Measurements from ENCODE around the gene SMARCA1.
A peak's percentile ranks its signal among the peaks of the same experiment; 100 is the strongest.
"Not testable (repeated sequence)": the region's sequence is repeated elsewhere in the genome, so short reads cannot be mapped to it uniquely, and the experiment has no call there.

SMARCA1 gene
- total RNA-seq = 0 to 0.39 (median 0) reads per million in 3 donors

- H3K4me3 ChIP-seq (ENCODE audit: insufficient read depth, low read depth, low read length, poor library complexity, severe bottlenecking) = peak within 1 kb of the TSS; percentile 66
- DNase-seq = no peak
- H3K4me1 ChIP-seq (ENCODE audit: control insufficient read depth, insufficient read depth, low read length, poor library complexity, severe bottlenecking) = no peaks in the 10 kb centered on the region
- H3K36me3 ChIP-seq (ENCODE audit: control insufficient read depth, insufficient read depth, low read length) = no peaks in the 10 kb centered on the region
- H3K9me3 ChIP-seq (ENCODE audit: control insufficient read depth, low read length) = no peaks in the 10 kb centered on the region
- no peaks in the 10 kb centered on the region for H3K27me3 ChIP-seq (replicated peaks; ENCODE audit: control insufficient read depth, insufficient read depth, low read length, poor library complexity, severe bottlenecking)
- no peak within 1 kb of the TSS for H3K27ac ChIP-seq (ENCODE audit: insufficient read depth, low read length, poor library complexity, severe bottlenecking)
These were observed at the start of gene SMARCA1 for GRCh38 chrX:129523079-129523911. SMARCA1 (minus strand) TSS chrX:129523490; CDS start chrX:129523370, 120 bp downstream.

- Histone ChIP-seq H3K36me3 (ENCODE audit: control insufficient read depth, insufficient read depth, low read length) (no peaks in the 10 kb centered on the region), H3K4me3 (ENCODE audit: insufficient read depth, low read depth, low read length, poor library complexity, severe bottlenecking) (no peak overlapping the region), H3K4me1 (ENCODE audit: control insufficient read depth, insufficient read depth, low read length, poor library complexity, severe bottlenecking) (no peaks in the 10 kb centered on the region), H3K9me3 (ENCODE audit: control insufficient read depth, low read length) (no peaks in the 10 kb centered on the region), H3K27ac (ENCODE audit: insufficient read depth, low read length, poor library complexity, severe bottlenecking) (no peak overlapping the region), H3K27me3 (replicated peaks; ENCODE audit: control insufficient read depth, insufficient read depth, low read length, poor library complexity, severe bottlenecking) (no peaks in the 10 kb centered on the region)
- DNase-seq = no peak
These were observed 49.1 kb upstream of the SMARCA1 start for GRCh38 chrX:129572422-129572821.

- DNase-seq = no peak
- no peak overlapping the region for H3K4me3 ChIP-seq (ENCODE audit: insufficient read depth, low read depth, low read length, poor library complexity, severe bottlenecking)
- no peaks in the 10 kb centered on the region for H3K36me3 ChIP-seq (ENCODE audit: control insufficient read depth, insufficient read depth, low read length)
These were observed 45.1 kb upstream of the SMARCA1 start for GRCh38 chrX:129568349-129568748.

GRCh38 chrX:129566073-129566472 is 42.8 kb upstream of the SMARCA1 start:
- Histone ChIP-seq H3K9me3 (ENCODE audit: control insufficient read depth, low read length) (no peaks in the 10 kb centered on the region), H3K4me1 (ENCODE audit: control insufficient read depth, insufficient read depth, low read length, poor library complexity, severe bottlenecking) (peaks cover 6% of the 10 kb centered on the region)
- DNase-seq = no peak

More at GRCh38 chrX:129568349-129568748, 45.1 kb upstream of the SMARCA1 start:
- Histone ChIP-seq H3K27me3 (replicated peaks; ENCODE audit: control insufficient read depth, insufficient read depth, low read length, poor library complexity, severe bottlenecking) (no peaks in the 10 kb centered on the region), H3K9me3 (ENCODE audit: control insufficient read depth, low read length) (no peaks in the 10 kb centered on the region), H3K27ac (ENCODE audit: insufficient read depth, low read length, poor library complexity, severe bottlenecking) (no peak overlapping the region), H3K4me1 (ENCODE audit: control insufficient read depth, insufficient read depth, low read length, poor library complexity, severe bottlenecking) (peaks cover 6% of the 10 kb centered on the region)

GRCh38 chrX:129565046-129565650 is 41.9 kb upstream of the SMARCA1 start:
- Histone ChIP-seq H3K36me3 (ENCODE audit: control insufficient read depth, insufficient read depth, low read length) (no peaks in the 10 kb centered on the region), H3K4me3 (ENCODE audit: insufficient read depth, low read depth, low read length, poor library complexity, severe bottlenecking) (no peak overlapping the region), H3K9me3 (ENCODE audit: control insufficient read depth, low read length) (no peaks in the 10 kb centered on the region), H3K27ac (ENCODE audit: insufficient read depth, low read length, poor library complexity, severe bottlenecking) (no peak overlapping the region), H3K4me1 (ENCODE audit: control insufficient read depth, insufficient read depth, low read length, poor library complexity, severe bottlenecking) (peaks cover 6% of the 10 kb centered on the region), H3K27me3 (replicated peaks; ENCODE audit: control insufficient read depth, insufficient read depth, low read length, poor library complexity, severe bottlenecking) (no peaks in the 10 kb centered on the region)
- no peak for DNase-seq

More at GRCh38 chrX:129566073-129566472, 42.8 kb upstream of the SMARCA1 start:
- H3K27me3 ChIP-seq (replicated peaks; ENCODE audit: control insufficient read depth, insufficient read depth, low read length, poor library complexity, severe bottlenecking) = no peaks in the 10 kb centered on the region
- H3K4me3 ChIP-seq (ENCODE audit: insufficient read depth, low read depth, low read length, poor library complexity, severe bottlenecking) = no peak overlapping the region
- no peak overlapping the region for H3K27ac ChIP-seq (ENCODE audit: insufficient read depth, low read length, poor library complexity, severe bottlenecking)
- H3K36me3 ChIP-seq (ENCODE audit: control insufficient read depth, insufficient read depth, low read length) = no peaks in the 10 kb centered on the region

GRCh38 chrX:129564345-129564744 is 41.1 kb upstream of the SMARCA1 start:
- H3K4me3 ChIP-seq (ENCODE audit: insufficient read depth, low read depth, low read length, poor library complexity, severe bottlenecking); DNase-seq; H3K36me3 ChIP-seq (ENCODE audit: control insufficient read depth, insufficient read depth, low read length); H3K4me1 ChIP-seq (ENCODE audit: control insufficient read depth, insufficient read depth, low read length, poor library complexity, severe bottlenecking); H3K9me3 ChIP-seq (ENCODE audit: control insufficient read depth, low read length); H3K27me3 ChIP-seq (replicated peaks; ENCODE audit: control insufficient read depth, insufficient read depth, low read length, poor library complexity, severe bottlenecking); H3K27ac ChIP-seq (ENCODE audit: insufficient read depth, low read length, poor library complexity, severe bottlenecking): not testable (repeated sequence)

- H3K9me3 ChIP-seq (ENCODE audit: control insufficient read depth, low read length) = no peaks in the 10 kb centered on the region
- H3K4me1 ChIP-seq (ENCODE audit: control insufficient read depth, insufficient read depth, low read length, poor library complexity, severe bottlenecking) = peaks cover 6% of the 10 kb centered on the region
- DNase-seq = no peak
- H3K27ac ChIP-seq (ENCODE audit: insufficient read depth, low read length, poor library complexity, severe bottlenecking) = no peak overlapping the region
- no peaks in the 10 kb centered on the region for H3K36me3 ChIP-seq (ENCODE audit: control insufficient read depth, insufficient read depth, low read length)
- no peak overlapping the region for H3K4me3 ChIP-seq (ENCODE audit: insufficient read depth, low read depth, low read length, poor library complexity, severe bottlenecking)
- no peaks in the 10 kb centered on the region for H3K27me3 ChIP-seq (replicated peaks; ENCODE audit: control insufficient read depth, insufficient read depth, low read length, poor library complexity, severe bottlenecking)
These were observed 38.2 kb upstream of the SMARCA1 start for GRCh38 chrX:129561453-129561852.

GRCh38 chrX:129559783-129560182 is 36.5 kb upstream of the SMARCA1 start:
- Histone ChIP-seq H3K36me3 (ENCODE audit: control insufficient read depth, insufficient read depth, low read length) (no peaks in the 10 kb centered on the region), H3K27ac (ENCODE audit: insufficient read depth, low read length, poor library complexity, severe bottlenecking) (no peak overlapping the region), H3K27me3 (replicated peaks; ENCODE audit: control insufficient read depth, insufficient read depth, low read length, poor library complexity, severe bottlenecking) (no peaks in the 10 kb centered on the region), H3K4me3 (ENCODE audit: insufficient read depth, low read depth, low read length, poor library complexity, severe bottlenecking) (no peak overlapping the region), H3K4me1 (ENCODE audit: control insufficient read depth, insufficient read depth, low read length, poor library complexity, severe bottlenecking) (no peaks in the 10 kb centered on the region), H3K9me3 (ENCODE audit: control insufficient read depth, low read length) (no peaks in the 10 kb centered on the region)
- no peak for DNase-seq

GRCh38 chrX:129557844-129558480 is 34.7 kb upstream of the SMARCA1 start:
- no peaks in the 10 kb centered on the region for H3K27me3 ChIP-seq (replicated peaks; ENCODE audit: control insufficient read depth, insufficient read depth, low read length, poor library complexity, severe bottlenecking)
- no peaks in the 10 kb centered on the region for H3K36me3 ChIP-seq (ENCODE audit: control insufficient read depth, insufficient read depth, low read length)
- H3K4me1 ChIP-seq (ENCODE audit: control insufficient read depth, insufficient read depth, low read length, poor library complexity, severe bottlenecking) = no peaks in the 10 kb centered on the region
- no peak overlapping the region for H3K27ac ChIP-seq (ENCODE audit: insufficient read depth, low read length, poor library complexity, severe bottlenecking)
- no peaks in the 10 kb centered on the region for H3K9me3 ChIP-seq (ENCODE audit: control insufficient read depth, low read length)
- no peak for DNase-seq
- no peak overlapping the region for H3K4me3 ChIP-seq (ENCODE audit: insufficient read depth, low read depth, low read length, poor library complexity, severe bottlenecking)
